GM19238 (cell line): ENCODE results near the gene GPR63.
"Not testable (repeated sequence)": the region's sequence is repeated elsewhere in the genome, so short reads cannot be mapped to it uniquely, and the experiment has no call there.

Experiments
- DNase-seq: peaks from one replicate; pipeline ENCODE4 v3.0.0; 2011; ENCODE audit warnings: low spot score; ENCODE audit not compliant: insufficient read length

GPR63 gene

GRCh38 chr6:96837081-96837971 is at the start of gene GPR63:
GPR63 (minus strand) TSS chr6:96837477; CDS start chr6:96799731, 37,746 bp downstream.
- peak; percentile 77 for DNase-seq

- no peak for DNase-seq
Measured at GRCh38 chr6:96886519-96886918, 49.2 kb upstream of the GPR63 start.

GRCh38 chr6:96885187-96885631 is 47.9 kb upstream of the GPR63 start:
- not testable (repeated sequence) for DNase-seq

GRCh38 chr6:96878143-96878542 is 40.9 kb upstream of the GPR63 start:
- DNase-seq: no peak

GRCh38 chr6:96876886-96877545 is 39.7 kb upstream of the GPR63 start:
- no peak for DNase-seq

GRCh38 chr6:96872976-96873375 is 35.7 kb upstream of the GPR63 start:
- no peak for DNase-seq

GRCh38 chr6:96865055-96865405 is 27.8 kb upstream of the GPR63 start:
- DNase-seq: no peak

GRCh38 chr6:96864216-96865054 is 27.2 kb upstream of the GPR63 start:
- no peak for DNase-seq

- no peak for DNase-seq
Measured at GRCh38 chr6:96862560-96862959, 25.3 kb upstream of the GPR63 start.

GRCh38 chr6:96861588-96861987 is 24.3 kb upstream of the GPR63 start:
- DNase-seq: no peak

GRCh38 chr6:96856856-96857255 is 19.6 kb upstream of the GPR63 start:
- no peak for DNase-seq

- no peak for DNase-seq
Measured at GRCh38 chr6:96853083-96853482, 15.8 kb upstream of the GPR63 start.

GRCh38 chr6:96852605-96853004 is 15.3 kb upstream of the GPR63 start:
- no peak for DNase-seq

- DNase-seq: no peak
Measured at GRCh38 chr6:96851858-96852257, 14.6 kb upstream of the GPR63 start.

- no peak for DNase-seq
Measured at GRCh38 chr6:96849615-96850014, 12.3 kb upstream of the GPR63 start.

- no peak for DNase-seq
Measured at GRCh38 chr6:96844530-96844929, 7.3 kb upstream of the GPR63 start.

GRCh38 chr6:96841345-96841744 is 4.1 kb upstream of the GPR63 start:
- no peak for DNase-seq

- DNase-seq: no peak
Measured at GRCh38 chr6:96836631-96837080, 621 bp downstream of the GPR63 start.

GRCh38 chr6:96834070-96834469 is 3.2 kb downstream of the GPR63 start:
- no peak for DNase-seq

- no peak for DNase-seq
Measured at GRCh38 chr6:96832780-96833179, 4.5 kb downstream of the GPR63 start.

- DNase-seq: no peak
Measured at GRCh38 chr6:96826865-96827264, 10.4 kb downstream of the GPR63 start.

- DNase-seq: no peak
Measured at GRCh38 chr6:96823743-96824142, 13.5 kb downstream of the GPR63 start.
